T-helper 1 cell (primary cell): Measurements from ENCODE around the gene SLX4.
"Not testable (repeated sequence)": the region's sequence is repeated elsewhere in the genome, so short reads cannot be mapped to it uniquely, and the experiment has no call there.

Experiments
- DNase-seq, 5 donors: peaks; one replicate each; pipeline ENCODE4 v3.0.0-alpha.2; 2012 to 2020
- total RNA-seq, 4 donors: gene quantifications; one replicate each; lab custom pipeline; 2026; lab: John Stamatoyannopoulos, UW

SLX4 gene, protein sequence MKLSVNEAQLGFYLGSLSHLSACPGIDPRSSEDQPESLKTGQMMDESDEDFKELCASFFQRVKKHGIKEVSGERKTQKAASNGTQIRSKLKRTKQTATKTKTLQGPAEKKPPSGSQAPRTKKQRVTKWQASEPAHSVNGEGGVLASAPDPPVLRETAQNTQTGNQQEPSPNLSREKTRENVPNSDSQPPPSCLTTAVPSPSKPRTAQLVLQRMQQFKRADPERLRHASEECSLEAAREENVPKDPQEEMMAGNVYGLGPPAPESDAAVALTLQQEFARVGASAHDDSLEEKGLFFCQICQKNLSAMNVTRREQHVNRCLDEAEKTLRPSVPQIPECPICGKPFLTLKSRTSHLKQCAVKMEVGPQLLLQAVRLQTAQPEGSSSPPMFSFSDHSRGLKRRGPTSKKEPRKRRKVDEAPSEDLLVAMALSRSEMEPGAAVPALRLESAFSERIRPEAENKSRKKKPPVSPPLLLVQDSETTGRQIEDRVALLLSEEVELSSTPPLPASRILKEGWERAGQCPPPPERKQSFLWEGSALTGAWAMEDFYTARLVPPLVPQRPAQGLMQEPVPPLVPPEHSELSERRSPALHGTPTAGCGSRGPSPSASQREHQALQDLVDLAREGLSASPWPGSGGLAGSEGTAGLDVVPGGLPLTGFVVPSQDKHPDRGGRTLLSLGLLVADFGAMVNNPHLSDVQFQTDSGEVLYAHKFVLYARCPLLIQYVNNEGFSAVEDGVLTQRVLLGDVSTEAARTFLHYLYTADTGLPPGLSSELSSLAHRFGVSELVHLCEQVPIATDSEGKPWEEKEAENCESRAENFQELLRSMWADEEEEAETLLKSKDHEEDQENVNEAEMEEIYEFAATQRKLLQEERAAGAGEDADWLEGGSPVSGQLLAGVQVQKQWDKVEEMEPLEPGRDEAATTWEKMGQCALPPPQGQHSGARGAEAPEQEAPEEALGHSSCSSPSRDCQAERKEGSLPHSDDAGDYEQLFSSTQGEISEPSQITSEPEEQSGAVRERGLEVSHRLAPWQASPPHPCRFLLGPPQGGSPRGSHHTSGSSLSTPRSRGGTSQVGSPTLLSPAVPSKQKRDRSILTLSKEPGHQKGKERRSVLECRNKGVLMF (N-terminal part only)
- total RNA-seq = 9.7 to 19.8 (median 17.5) reads per million in 4 donors

GRCh38 chr16:3611146-3611975, at the start of gene SLX4:
SLX4 (minus strand) TSS chr16:3611606; CDS start chr16:3608964, 2,642 bp downstream.
- peak; percentile 85 to 96 (median 85) for DNase-seq

DNA sequence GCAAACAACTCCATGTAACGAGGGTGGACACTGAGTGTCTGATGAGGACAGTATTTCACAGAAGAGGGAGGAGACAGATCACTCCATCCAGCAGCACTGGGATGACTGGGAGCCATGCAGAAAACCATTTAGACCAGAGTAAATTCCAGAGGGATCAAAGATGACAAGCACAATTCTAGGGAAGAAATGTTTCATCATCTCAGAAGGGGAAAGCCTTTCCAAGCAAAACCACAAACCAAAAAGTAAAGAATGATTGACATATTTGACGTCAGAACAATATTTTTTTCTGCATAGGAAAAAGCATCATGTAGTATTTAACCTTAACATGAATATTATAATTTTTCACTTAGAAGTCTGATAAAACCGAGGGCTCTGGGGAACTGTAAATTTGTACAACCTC, 47.8 kb upstream of the SLX4 start:
- DNase-seq = no peak

GRCh38 chr16:3656491-3657468, 45.4 kb upstream of the SLX4 start:
- no peak for DNase-seq

DNA sequence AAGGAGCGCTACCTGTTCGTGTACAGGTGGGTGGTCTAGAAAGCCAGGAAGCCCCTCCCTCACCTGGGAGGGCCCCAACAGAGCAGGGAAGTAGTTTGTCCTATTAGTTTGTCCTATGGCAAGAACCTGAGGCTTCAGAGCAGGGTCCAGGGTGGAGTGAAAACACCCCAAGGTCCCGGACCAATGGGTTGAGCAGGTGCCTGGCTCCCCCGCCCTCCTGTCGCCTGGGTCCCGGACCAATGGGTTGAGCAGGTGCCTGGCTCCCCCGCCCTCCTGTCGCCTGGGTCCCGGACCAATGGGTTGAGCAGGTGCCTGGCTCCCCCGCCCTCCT, 44.7 kb upstream of the SLX4 start:
- not testable (repeated sequence) for DNase-seq

- no peak for DNase-seq
These were observed 44.2 kb upstream of the SLX4 start for GRCh38 chr16:3655396-3656159.

DNA sequence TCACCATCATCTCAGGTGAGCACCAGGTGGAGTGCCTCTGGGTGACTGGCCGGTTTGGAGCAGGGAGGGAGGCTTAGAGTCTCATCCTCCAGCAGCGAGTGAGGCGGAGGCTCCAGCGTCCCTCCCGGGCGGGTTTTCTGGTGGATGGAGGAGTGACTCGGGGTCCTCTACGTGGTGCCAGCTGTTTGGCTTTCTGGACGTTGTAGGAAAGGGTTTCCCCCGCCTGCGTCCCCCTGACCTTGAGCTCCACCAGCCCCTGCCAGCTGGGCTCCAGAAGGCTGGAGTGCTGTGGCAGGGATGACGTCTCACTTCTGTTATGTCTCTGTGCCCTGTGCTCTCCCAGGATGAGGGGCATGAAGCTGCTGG, 43.6 kb upstream of the SLX4 start:
- DNase-seq = no peak

DNA sequence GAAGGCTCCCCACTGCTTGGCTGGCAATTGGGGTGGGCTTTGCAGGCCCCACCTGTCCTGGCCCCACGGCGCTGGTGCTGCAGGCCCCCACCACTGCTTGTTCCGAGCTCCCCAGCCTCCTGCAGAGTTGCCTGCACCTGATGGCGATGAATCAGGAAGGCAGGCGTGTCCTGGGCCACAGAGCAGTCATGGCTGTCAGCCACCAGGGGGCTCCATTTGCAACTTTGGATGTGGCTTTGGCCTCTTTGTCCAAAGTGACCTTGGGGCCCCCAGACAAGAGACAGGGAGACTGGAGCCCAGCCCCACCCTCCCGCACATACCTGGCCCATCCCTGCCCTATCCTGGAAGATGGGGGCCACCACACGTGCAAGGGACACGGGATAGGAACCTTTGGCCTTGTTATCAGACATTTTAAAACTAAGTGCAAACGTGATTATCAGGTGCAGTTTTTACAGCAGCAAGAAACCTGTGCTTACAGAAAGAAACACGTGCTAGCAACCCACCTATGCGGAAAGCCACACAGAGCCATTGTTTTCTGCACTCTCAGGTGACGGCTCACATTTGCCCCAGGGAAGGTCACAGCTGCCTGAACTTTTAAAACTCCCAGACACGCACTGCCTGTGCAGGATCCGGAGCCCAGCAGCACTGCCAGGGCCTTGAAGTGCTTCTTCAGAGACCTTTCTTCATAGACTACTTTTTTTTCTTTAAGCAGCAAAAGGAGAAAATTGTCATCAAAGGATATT, 43.0 kb upstream of the SLX4 start, which contains the start of gene DNASE1:
DNASE1 (plus strand) TSS at position 443 of the 743 bp plus-strand sequence. CDS start 683 bp downstream, outside the sequence.
- DNase-seq = peak in 3 of 5 donors; percentile 26 to 54 (median 37)

DNA sequence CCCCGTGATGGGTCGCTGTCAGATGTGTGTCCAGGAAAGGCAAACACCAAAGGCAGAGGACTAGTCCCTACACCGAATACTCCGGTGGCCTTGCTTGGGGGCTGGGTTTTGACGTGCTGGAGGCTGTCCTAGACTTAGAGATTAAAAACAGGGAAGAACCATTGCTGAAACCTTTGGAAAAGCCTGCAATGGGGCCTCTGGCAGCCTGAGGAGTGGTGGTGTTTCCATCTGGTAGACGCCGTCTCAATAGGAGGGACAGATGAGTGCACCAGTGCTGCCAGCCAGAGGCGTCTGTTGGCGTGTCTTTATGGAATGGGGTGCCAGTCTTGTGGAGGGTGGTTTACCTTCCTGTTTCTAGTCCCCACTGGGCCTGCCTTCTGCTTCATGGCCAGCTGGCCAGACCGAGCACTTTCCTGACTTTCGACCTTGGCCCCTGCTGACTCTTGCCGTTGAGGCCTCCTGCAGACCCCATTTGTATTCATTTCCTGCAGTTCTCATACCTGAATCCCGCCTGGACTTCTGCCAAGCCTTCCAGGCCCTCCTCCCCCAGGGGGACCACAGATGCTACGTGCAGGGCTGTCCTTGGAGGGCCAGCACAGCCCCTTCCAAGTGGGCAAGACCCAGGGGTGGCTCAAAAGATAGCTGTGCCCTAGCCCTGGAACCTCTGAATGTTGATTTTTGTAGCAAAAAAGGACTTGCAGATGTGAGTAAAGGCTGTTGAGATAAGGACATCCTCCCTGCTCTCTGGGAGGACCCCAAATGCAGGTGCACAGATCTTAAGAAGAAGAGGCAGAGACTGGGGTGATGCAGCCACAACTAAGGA, 41.2 kb upstream of the SLX4 start:
- no peak for DNase-seq

GRCh38 chr16:3651461-3652372, 40.3 kb upstream of the SLX4 start:
- DNase-seq = no peak

DNA sequence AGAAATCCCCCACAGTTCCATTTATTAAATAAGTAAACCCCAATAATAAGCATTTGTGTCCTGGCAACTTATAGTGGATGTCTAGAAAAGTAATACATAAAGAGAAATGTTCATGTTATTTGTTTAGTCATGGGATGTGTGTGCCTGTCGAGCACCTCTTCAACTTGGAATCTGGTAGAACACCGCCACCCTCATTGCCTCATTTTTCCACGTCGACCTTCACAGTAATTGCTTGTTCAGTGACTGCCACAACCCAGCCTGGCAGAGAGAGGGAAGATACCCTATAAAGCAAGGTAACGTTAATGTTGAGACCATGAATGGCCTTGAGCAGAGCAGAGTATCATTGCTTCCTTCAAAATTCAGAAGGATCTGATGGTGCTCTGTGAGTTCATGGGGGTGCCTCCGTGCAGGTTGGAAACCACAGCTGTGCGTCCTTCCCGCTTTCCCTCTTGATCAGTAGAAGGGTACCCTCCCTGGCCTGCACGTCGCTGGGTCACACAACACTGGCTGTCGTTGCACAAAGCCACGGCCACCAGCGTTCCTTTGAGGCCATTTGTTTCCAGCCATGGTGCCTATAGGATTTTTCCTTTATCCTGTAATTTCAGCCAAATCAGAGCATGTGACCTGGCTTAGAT, 39.3 kb upstream of the SLX4 start:
- DNase-seq = no peak

- DNase-seq = no peak
These were observed 35.0 kb upstream of the SLX4 start for GRCh38 chr16:3646348-3646920.

- no peak for DNase-seq
These were observed 34.3 kb upstream of the SLX4 start for GRCh38 chr16:3645504-3646347.

DNA sequence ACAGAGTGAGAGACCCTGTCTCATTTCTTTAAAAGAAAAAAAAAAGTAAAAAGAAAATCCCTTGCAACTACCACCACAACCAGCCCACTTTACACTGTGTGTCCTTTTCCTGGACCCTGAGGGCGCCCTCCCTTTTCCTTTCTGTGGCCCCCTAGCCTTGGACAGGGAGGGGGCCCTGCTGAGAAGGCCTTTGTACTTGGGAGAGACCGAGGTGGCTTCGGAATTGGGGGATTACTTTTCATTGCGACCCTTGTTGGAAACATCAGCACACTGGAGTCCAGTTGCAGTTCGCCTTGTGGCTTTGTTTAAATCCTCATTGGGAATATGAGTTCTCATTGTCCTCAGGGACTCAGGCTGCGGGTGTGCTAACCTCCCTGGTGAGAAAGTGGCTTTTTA, 33.7 kb upstream of the SLX4 start:
- no peak for DNase-seq

GRCh38 chr16:3643095-3643730, 31.8 kb upstream of the SLX4 start:
- no peak for DNase-seq
